HUES48 (cell line): Measurements from ENCODE around the gene IL22RA1.

ENCODE experiments used
- H3K27ac ChIP-seq: one replicate; pipeline ENCODE4 v1.7.0; 2013; ENCODE audit warnings: low read depth, low read length, inconsistent platforms
- H3K27me3 ChIP-seq: 2 replicates; pipeline ENCODE4 v1.6.1; 2013; ENCODE audit warnings: mild to moderate bottlenecking, low read length; ENCODE audit not compliant: control insufficient read depth, insufficient read depth
- H3K36me3 ChIP-seq: 2 replicates; pipeline ENCODE4 v1.6.1; 2013; ENCODE audit warnings: low read length; ENCODE audit not compliant: control insufficient read depth, insufficient read depth
- H3K4me1 ChIP-seq: 2 replicates; pipeline ENCODE4 v1.6.1; 2013; ENCODE audit warnings: mild to moderate bottlenecking, low read length; ENCODE audit not compliant: control insufficient read depth, insufficient read depth
- H3K4me3 ChIP-seq: 2 replicates; pipeline ENCODE4 v1.5.1; 2013; ENCODE audit warnings: mild to moderate bottlenecking, low read depth, low read length
- H3K9ac ChIP-seq: 2 replicates; pipeline ENCODE4 v1.6.1; 2013; ENCODE audit warnings: mild to moderate bottlenecking, low read depth, low read length, moderate library complexity
- H3K9me3 ChIP-seq: 2 replicates; pipeline ENCODE4 v1.6.1; 2013; ENCODE audit warnings: low read length; ENCODE audit not compliant: control insufficient read depth, insufficient read depth

Gene IL22RA1, protein sequence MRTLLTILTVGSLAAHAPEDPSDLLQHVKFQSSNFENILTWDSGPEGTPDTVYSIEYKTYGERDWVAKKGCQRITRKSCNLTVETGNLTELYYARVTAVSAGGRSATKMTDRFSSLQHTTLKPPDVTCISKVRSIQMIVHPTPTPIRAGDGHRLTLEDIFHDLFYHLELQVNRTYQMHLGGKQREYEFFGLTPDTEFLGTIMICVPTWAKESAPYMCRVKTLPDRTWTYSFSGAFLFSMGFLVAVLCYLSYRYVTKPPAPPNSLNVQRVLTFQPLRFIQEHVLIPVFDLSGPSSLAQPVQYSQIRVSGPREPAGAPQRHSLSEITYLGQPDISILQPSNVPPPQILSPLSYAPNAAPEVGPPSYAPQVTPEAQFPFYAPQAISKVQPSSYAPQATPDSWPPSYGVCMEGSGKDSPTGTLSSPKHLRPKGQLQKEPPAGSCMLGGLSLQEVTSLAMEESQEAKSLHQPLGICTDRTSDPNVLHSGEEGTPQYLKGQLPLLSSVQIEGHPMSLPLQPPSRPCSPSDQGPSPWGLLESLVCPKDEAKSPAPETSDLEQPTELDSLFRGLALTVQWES

DNA sequence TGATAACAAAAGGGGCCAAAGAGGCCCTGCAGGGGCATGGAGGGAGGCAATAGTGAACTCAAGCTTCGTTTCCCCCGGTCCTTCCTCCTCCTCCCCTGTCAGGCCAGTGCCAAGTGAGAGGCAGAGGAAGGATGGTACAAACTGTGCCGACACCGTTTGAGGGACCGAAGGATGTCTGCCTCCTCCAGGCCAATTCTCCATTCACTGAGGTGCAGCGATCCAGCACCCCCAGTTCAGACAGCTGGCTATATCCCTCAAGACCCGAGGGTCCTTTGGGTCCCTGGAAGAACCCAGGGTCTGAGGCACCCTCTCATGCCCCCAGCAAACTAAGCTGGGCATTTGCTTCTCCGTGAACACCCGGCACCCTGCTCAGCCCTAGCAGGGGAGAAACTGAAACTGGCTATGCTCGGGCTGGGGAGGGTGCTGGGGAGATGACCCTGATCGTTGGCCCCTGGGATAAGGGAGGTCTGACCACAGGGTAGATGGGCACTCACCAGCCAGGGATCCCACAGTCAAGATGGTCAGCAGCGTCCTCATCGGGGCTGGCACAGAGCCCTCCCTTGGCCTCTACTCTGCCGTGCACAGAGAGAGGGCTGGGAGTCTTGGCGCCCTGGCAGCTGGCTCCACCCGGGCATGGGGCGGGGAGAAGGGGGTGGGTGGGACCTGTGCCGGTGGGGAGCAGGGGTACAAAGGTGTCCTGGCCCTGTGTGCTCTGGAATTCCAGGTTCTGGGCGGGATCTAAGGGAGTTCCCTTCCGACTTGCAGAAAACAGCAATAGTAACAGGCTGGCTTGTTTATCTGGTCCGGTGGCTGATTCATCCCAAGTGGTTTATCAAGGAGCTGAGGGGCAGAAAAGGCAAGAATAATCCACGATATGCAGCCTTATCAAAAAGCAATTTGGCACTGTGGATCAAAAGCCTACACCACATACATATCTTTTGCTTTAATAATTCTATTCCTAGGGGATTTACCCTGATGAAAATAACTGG is at the start of gene IL22RA1:
Gene IL22RA1 (minus strand): TSS at position 595 of the 989 bp plus-strand sequence. CDS start 58 bp downstream, at position 537.
- no peak within 1 kb of the TSS for H3K27ac ChIP-seq
- H3K9me3 ChIP-seq: no peaks in the 10 kb centered on the region
- H3K4me3 ChIP-seq: no peak within 1 kb of the TSS
- H3K9ac ChIP-seq: no peak within 1 kb of the TSS
- H3K36me3 ChIP-seq: no peaks in the 10 kb centered on the region
- H3K27me3 ChIP-seq: no peaks in the 10 kb centered on the region
- H3K4me1 ChIP-seq: no peaks in the 10 kb centered on the region

DNA sequence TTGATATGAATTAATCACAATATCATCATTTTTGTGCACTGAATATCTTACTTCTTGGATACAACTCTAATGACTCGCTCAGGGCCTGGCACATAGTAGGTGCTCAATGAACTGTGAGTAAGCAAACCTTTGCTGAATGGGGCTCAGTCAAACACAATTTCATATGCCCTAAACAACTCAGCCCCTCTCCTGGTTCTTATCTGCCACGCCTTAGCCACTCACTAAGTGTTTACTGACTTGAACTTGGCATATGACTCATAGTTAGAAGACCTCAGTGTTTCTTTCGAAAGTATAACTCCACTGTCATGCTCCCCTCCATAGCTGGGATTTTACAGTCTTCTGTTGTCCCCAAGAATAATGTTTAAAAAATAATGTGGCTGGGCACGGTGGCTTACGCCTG is 48.9 kb upstream of the IL22RA1 start:
- H3K36me3 ChIP-seq: no peaks in the 10 kb centered on the region
- H3K4me1 ChIP-seq: no peaks in the 10 kb centered on the region
- H3K27me3 ChIP-seq: no peaks in the 10 kb centered on the region
- no peak overlapping the region for H3K4me3 ChIP-seq
- H3K9me3 ChIP-seq: no peaks in the 10 kb centered on the region
- no peak overlapping the region for H3K9ac ChIP-seq
- no peak overlapping the region for H3K27ac ChIP-seq

DNA sequence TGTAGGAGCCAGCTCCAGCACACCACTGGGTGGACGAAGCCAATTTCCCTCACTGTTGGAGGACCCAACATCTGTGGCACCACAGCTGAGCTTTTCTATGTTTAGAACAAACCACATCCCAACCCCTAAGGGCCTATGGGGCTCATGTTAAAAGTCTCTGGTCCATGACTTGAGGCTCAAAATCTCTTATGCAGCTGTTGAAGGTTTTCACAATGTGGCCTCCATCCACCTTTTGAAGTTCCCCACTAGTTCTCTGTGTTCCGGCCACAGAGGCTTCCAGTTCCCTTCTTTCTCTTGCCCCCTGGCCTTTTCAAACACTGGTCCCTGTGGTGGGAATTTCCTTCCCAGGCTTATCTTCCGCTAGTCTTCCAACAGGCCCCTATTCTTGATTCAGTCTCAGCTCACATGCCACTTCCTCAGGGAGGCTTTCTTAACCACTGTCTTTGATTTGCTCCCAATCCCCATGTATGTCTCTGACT is 48.1 kb upstream of the IL22RA1 start:
- no peaks in the 10 kb centered on the region for H3K27me3 ChIP-seq
- no peaks in the 10 kb centered on the region for H3K9me3 ChIP-seq
- H3K36me3 ChIP-seq: no peaks in the 10 kb centered on the region
- no peak overlapping the region for H3K27ac ChIP-seq
- peaks cover 8% of the 10 kb centered on the region; the same call in 1 of the 2 replicates for H3K4me1 ChIP-seq
- no peak overlapping the region for H3K9ac ChIP-seq
- H3K4me3 ChIP-seq: no peak overlapping the region

DNA sequence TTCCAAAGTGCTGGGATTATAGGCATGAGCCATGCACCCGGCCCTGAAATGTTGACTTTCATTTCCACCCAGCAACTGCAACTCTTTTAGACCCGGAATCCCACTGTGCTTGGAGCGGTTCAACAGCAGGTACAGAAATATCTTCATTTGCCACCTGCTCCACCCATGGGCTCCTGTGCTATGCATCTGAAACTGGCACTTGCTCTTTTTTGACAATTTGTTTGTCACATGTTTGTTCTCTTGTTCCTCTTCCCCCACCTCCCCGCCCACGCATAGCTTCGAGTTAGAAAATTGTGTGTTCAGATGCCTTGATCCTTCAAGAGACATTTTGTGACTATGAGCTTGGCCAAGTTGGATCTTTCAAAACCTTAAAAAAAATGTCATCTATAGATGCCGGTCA is 46.6 kb upstream of the IL22RA1 start:
- Histone ChIP-seq H3K4me3 (no peak overlapping the region), H3K9me3 (no peaks in the 10 kb centered on the region), H3K9ac (no peak overlapping the region), H3K36me3 (no peaks in the 10 kb centered on the region), H3K27ac (no peak overlapping the region), H3K27me3 (no peaks in the 10 kb centered on the region), H3K4me1 (peaks cover 9% of the 10 kb centered on the region; the same call in 1 of the 2 replicates)

DNA sequence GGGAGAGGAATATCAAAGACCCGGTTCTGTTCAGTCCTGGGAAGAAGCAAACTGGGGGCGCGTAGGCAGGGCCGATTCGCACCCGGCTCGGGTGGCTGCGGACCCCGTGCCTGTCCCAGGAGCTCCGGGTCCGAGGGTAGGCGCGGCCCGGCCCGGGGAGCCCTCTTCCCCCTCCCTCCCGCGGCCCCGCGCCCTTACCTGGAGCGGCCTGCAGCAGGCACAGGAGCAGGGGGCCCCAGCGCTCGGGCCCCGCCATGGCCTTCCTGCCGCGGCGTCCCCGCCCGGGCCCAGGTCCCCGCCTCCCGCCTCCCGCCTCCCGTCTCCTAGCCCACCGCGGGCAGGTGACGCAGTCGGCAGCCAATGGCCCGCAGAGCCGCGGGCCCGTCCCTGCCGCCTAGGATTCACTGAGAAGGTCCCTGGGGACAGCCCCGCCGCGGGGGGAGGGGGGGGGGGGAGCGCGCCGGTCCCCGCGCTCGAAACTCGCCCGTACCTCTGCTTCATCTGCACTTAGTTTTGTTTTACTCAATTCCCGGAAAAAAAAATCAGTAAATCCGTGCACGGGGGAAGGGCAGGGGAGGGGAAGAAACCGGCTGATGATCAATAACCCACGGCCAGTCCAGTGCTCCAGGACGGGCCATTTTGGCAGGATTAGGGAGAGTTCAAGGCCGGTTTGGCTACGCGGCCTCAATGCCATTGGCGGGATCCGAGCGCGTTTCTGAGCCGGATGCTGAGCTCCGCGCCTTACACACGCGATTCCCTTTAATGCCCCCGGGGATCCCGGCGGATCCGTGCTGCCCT is 44.3 kb upstream of the IL22RA1 start, which contains the start of gene IFNLR1:
Gene IFNLR1 (minus strand): TSS at position 297 of the 798 bp plus-strand sequence. CDS start 41 bp downstream, at position 256.
- Histone ChIP-seq H3K9me3 (no peaks in the 10 kb centered on the region), H3K4me1 (peaks cover 9% of the 10 kb centered on the region; the same call in 1 of the 2 replicates), H3K4me3 (peak within 1 kb of the TSS; percentile 83), H3K27ac (peak within 1 kb of the TSS; percentile 57), H3K9ac (peak within 1 kb of the TSS; percentile 84), H3K27me3 (no peaks in the 10 kb centered on the region), H3K36me3 (no peaks in the 10 kb centered on the region)

DNA sequence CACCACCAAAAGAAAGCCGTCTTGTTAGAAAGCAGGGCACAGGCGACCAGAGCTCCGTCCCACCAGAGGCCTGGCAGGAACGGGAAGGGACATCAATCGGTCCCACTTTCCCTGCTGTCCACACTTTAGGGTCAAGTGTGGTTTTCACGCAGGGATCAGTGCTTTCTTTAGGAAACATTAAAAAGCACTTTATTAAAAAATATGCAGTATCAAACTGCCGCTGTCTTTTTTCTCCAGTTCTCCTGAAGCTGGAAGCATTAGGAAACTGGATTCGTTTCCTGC is 43.7 kb upstream of the IL22RA1 start:
- peak overlapping the region; percentile 62 for H3K9ac ChIP-seq

DNA sequence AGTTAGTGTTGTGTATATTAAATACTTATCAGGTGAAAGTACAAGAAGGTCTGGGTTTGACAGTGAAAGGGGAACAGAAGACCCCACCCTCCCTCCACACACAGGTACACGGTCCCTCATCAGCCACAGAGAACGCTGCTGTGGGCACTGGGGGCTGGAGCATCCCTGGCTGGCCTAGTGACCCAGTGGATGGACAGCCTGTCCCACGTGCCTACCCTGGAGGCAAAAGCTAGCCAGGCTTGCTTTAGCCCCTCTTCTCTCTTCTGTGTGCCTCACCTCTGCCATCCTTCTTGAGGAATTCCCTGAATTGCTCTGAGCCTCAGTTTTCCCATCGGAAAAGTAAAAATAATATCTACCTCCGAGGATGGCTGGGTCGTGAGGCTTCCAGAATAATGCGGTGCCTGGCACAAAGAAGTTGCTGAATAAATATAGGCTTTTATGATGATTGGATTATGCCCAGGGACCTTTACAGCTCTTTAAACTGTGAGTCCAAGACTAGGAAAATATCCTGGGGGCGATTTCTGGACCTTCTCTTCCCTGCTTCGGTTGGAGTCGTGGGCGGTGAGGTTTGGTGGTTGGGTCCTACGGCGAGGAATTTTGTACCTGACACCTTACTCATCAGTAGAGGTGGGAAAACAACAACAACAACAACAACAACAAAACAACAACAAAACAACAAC is 43.2 kb upstream of the IL22RA1 start:
- Histone ChIP-seq H3K4me1 (peaks cover 9% of the 10 kb centered on the region; the same call in 1 of the 2 replicates), H3K9ac (peak overlapping the region; percentile 62; the same call in 1 of the 2 replicates), H3K36me3 (no peaks in the 10 kb centered on the region), H3K27me3 (no peaks in the 10 kb centered on the region), H3K9me3 (no peaks in the 10 kb centered on the region), H3K27ac (no peak overlapping the region), H3K4me3 (peak overlapping the region; percentile 83)

More for the DNA sequence above, 43.7 kb upstream of the IL22RA1 start:
- Histone ChIP-seq H3K27ac (peak overlapping the region; percentile 57), H3K4me1 (peaks cover 9% of the 10 kb centered on the region; the same call in 1 of the 2 replicates), H3K27me3 (no peaks in the 10 kb centered on the region), H3K4me3 (peak overlapping the region; percentile 83), H3K36me3 (no peaks in the 10 kb centered on the region), H3K9me3 (no peaks in the 10 kb centered on the region)

DNA sequence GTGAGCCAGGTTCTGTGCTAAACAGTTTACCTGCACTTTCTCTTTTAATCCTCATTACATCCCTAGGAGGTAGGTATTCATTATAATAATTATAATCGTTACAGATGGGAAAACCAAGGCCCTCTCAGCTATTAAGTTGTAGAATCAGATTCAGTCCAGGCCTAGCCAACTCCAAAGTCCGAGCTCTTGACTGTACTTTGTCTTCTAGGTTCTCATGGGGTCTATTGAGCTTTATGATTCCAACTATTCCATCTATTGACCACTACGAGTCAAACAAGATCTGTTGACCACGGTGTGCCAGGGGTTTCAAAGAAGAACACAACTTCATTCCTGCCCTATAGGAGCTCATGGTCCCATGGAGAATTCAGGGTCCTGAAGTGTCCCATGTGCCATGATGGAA is 42.1 kb upstream of the IL22RA1 start:
- no peaks in the 10 kb centered on the region for H3K36me3 ChIP-seq
- no peaks in the 10 kb centered on the region for H3K9me3 ChIP-seq
- H3K27ac ChIP-seq: no peak overlapping the region
- H3K4me1 ChIP-seq: peaks cover 9% of the 10 kb centered on the region; the same call in 1 of the 2 replicates
- no peaks in the 10 kb centered on the region for H3K27me3 ChIP-seq
- H3K4me3 ChIP-seq: no peak overlapping the region
- no peak overlapping the region for H3K9ac ChIP-seq

DNA sequence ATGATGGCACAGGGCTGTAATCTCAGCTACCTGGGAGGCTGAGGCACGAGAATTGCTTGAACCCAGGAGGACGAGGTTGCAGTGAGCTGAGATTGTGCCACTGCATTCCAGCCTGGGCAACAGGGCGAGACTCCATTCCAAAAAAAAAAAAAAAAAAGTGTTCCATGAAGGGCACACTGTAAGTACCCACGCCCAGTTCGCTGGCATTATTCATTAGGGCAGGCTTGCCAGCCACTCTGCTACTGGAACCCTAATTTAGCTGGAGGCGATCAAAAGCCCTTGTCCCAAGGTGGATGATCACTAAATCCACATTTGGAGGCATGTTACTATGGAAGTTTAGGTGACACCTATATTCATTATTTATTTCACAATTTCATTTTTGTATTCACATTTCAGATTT is 39.1 kb upstream of the IL22RA1 start:
- H3K36me3 ChIP-seq: peaks cover 5% of the 10 kb centered on the region

More for the DNA sequence above, 39.1 kb upstream of the IL22RA1 start:
- H3K27ac ChIP-seq: no peak overlapping the region
- no peaks in the 10 kb centered on the region for H3K27me3 ChIP-seq
- no peak overlapping the region for H3K4me3 ChIP-seq
- no peak overlapping the region for H3K9ac ChIP-seq
- no peaks in the 10 kb centered on the region for H3K9me3 ChIP-seq
- peaks cover 9% of the 10 kb centered on the region; the same call in 1 of the 2 replicates for H3K4me1 ChIP-seq
